ENCODE results near the gene CCDC78. TPM values are rescaled to one million over a fixed set of nuclear protein-coding genes. Genes with fewer than 3 reads are reported as not detected.

CCDC78 gene
- total and polyA plus RNA-seq, 2 donors (not counting 3 experiments of a cell fraction or from before 2014, with no cell fraction given), result 0.50 to 1.3 TPM

GRCh38 chr16:729768-730665, 3.8 kb upstream of the CCDC78 start:
- H3K4me1 ChIP-seq (ENCODE audit: control insufficient read depth, extremely low read depth, insufficient read depth, low read length), result peaks cover 13% of the 10 kb centered on the region
- no TSS peak for BruUV-seq (replicated peaks)
- POLR2A ChIA-PET, result no interaction called here

More at GRCh38 chr16:729768-730665, 3.8 kb upstream of the CCDC78 start:
- Histone ChIP-seq H3K27me3 (ENCODE audit: control insufficient read depth in 2 of 2, insufficient read depth in 2 of 2, low read length in 2 of 2) (no peaks in the 10 kb centered on the region), H3K9ac (replicated peaks; ENCODE audit: extremely low read depth, insufficient read depth, low read length) (no peak overlapping the region), H3K9me3 (replicated peaks; ENCODE audit: control insufficient read depth, insufficient read depth, low read length) (no peaks in the 10 kb centered on the region), H3K9me1 (replicated peaks; ENCODE audit: control insufficient read depth, extremely low read depth, insufficient read depth, low read length) (no peaks in the 10 kb centered on the region), H3K27ac (ENCODE audit: insufficient read depth, low read depth, low read length) (no peak overlapping the region), H3K4me2 (ENCODE audit: insufficient read depth, low read length) (no peak overlapping the region), H3K36me3 (ENCODE audit: control insufficient read depth in 2 of 2, extremely low read depth in 1 of 2, insufficient read depth in 2 of 2, low read length in 2 of 2) (peaks cover 4 to 19% of the 10 kb centered on the region in 2 experiments), H4K20me1 (replicated peaks; ENCODE audit: control insufficient read depth, extremely low read depth, insufficient read depth, low read length) (no peaks in the 10 kb centered on the region), H3K79me2 (ENCODE audit: control insufficient read depth, insufficient read depth, low read length) (no peaks in the 10 kb centered on the region), H2AFZ (ENCODE audit: low read depth, low read length) (no peak overlapping the region), H3K4me3 (replicated peaks in 1 of 3; ENCODE audit: insufficient read depth in 1 of 3, low read depth in 1 of 3, low read length in 3 of 3) (no peak overlapping the region)
- dilution Hi-C loops (cut with MboI; ENCODE audit: extremely low pct_ligation_motif_present, low sequenced_read_pairs), result no loop called here
- intact Hi-C loops (cut with micrococcal nuclease), result loop anchor here (2.0 kb wide), 1 partner anchor 15 kb away; the partner anchor contains the start of gene METRN
- TF ChIP-seq MYC (IDR thresholded peaks at IDR 0.05; ENCODE audit: low read depth, low read length), result no peak
- TF ChIP-seq CTCF (IDR thresholded peaks at IDR 0.05; ENCODE audit: extremely low read depth in 1 of 2, insufficient read depth in 1 of 2, low read depth in 1 of 2, low read length in 2 of 2), result no peak
- no peak for TF ChIP-seq FOS (IDR thresholded peaks at IDR 0.05; ENCODE audit: borderline replicate concordance, insufficient read depth, low read length)
- no peak for TF ChIP-seq JUN (IDR thresholded peaks at IDR 0.05; ENCODE audit: borderline replicate concordance, insufficient read depth, insufficient read length, low read depth)
- TF ChIP-seq GATA2 (IDR thresholded peaks at IDR 0.05; ENCODE audit: insufficient read depth, insufficient read length, low read depth, low read length), result no peak
- TF ChIP-seq POLR2A (IDR thresholded peaks at IDR 0.05; ENCODE audit: low read depth, low read length), result no peak
- TF ChIP-seq EZH2 (IDR thresholded peaks at IDR 0.05; ENCODE audit: borderline replicate concordance, low read depth, low read length, severe bottlenecking), result no peak
- no peak for TF ChIP-seq POLR2AphosphoS5 (IDR thresholded peaks at IDR 0.05; ENCODE audit: insufficient read depth, low read depth, low read length)
- TF ChIP-seq MAX (IDR thresholded peaks at IDR 0.05; ENCODE audit: insufficient read depth, insufficient read length), result no peak
- no peak for FAIRE-seq
- CTCF ChIA-PET, result interaction anchor here (1.0 to 1.9 kb wide), 2 partner anchors 10 to 58 kb away, joined by 3 to 5 read pairs; partner anchors contain the start of genes ANTKMT, CHTF18 and RPUSD1
- no peak for DNase-seq (ENCODE audit: low read depth, low spot score)
